ENCODE results near the gene DYNLT3.

DYNLT3 gene, protein sequence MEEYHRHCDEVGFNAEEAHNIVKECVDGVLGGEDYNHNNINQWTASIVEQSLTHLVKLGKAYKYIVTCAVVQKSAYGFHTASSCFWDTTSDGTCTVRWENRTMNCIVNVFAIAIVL

DNA sequence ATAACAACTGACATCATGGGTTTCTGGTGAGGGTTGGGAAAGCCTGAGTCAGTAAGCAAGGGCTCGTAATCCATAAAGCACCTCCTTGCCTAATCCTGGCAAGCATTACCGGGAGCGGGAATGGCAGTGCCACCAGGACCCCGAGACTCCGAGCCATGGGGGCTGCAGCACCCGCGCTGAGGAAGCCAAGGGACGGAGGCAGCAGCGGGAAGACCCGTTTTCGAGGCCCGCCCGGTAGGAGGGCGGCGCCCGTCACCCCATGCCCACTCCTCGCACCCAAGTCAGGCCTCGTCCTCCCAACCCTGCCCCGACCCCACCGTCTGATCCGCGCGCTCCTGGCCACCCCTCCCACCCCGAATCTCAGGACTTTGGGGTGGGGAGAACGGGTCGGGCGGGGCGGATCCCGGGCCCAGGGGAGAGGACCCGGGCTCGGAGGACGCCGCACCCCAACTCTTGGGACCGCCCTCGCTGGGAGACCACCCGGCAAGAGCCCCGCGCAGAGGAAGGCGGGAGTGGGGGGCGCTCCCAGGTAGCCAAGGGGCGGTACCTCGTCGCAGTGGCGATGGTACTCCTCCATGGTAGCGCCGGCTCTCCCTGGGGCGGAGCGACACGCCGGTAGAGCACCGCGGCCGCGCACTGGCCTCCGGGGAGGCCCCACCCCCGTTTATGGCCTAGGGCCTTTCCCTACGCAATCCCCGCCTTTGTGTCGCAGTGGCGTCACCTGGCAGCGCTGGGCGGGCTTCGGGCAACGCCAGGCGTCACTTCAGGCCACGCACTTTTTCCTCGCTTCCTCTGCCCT, at the start of gene DYNLT3:
TSS of gene DYNLT3 (minus strand) at position 638 of the 799 bp plus-strand sequence. CDS start at position 577, 61 bp downstream.
- DNase-seq (ENCODE audit: low read depth, low spot score), result no peak
- H3K4me3 ChIP-seq (ENCODE audit: low read depth, low read length), result peak within 1 kb of the TSS; percentile 65
- POLR2A ChIA-PET, result no interaction called here
- CTCF ChIA-PET, result interaction anchor here (0.8 kb wide), 1 partner anchor 20 kb away, joined by 3 read pairs; no protein-coding TSS in a partner anchor
- TF ChIP-seq, protein P1, sequence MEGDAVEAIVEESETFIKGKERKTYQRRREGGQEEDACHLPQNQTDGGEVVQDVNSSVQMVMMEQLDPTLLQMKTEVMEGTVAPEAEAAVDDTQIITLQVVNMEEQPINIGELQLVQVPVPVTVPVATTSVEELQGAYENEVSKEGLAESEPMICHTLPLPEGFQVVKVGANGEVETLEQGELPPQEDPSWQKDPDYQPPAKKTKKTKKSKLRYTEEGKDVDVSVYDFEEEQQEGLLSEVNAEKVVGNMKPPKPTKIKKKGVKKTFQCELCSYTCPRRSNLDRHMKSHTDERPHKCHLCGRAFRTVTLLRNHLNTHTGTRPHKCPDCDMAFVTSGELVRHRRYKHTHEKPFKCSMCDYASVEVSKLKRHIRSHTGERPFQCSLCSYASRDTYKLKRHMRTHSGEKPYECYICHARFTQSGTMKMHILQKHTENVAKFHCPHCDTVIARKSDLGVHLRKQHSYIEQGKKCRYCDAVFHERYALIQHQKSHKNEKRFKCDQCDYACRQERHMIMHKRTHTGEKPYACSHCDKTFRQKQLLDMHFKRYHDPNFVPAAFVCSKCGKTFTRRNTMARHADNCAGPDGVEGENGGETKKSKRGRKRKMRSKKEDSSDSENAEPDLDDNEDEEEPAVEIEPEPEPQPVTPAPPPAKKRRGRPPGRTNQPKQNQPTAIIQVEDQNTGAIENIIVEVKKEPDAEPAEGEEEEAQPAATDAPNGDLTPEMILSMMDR (IDR thresholded peaks at IDR 0.05; ENCODE audit: insufficient read depth, low read length, missing control alignments), result no peak

DNA sequence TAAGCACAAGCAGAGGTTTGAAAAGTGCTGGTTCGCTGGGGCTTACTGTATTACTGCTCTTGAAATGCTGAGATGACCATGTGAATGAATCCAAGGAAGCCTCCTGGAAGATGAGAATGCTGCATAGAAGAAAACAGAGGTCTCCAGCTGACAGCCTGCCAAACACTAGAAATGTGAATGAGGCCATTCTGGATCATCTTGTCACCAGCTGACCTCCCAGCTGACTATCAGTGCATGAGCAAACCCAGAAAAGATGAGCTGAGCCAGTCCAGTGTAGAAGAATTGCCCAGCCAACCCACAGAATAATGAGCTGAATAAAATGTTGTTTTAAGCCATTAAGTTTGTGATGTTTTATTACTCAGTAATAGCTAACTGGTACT, 49.1 kb upstream of the DYNLT3 start:
- ChIA-PET CTCF (interaction anchor here (1.3 kb wide), 1 partner anchor 13 kb away, joined by 4 read pairs; no protein-coding TSS in a partner anchor), POLR2A (no interaction called here)
- H3K4me3 ChIP-seq (ENCODE audit: low read depth, low read length), result no peak overlapping the region
- DNase-seq (ENCODE audit: low read depth, low spot score), result no peak
- TF ChIP-seq, protein P1 (IDR thresholded peaks at IDR 0.05; ENCODE audit: insufficient read depth, low read length, missing control alignments), result no peak

DNA sequence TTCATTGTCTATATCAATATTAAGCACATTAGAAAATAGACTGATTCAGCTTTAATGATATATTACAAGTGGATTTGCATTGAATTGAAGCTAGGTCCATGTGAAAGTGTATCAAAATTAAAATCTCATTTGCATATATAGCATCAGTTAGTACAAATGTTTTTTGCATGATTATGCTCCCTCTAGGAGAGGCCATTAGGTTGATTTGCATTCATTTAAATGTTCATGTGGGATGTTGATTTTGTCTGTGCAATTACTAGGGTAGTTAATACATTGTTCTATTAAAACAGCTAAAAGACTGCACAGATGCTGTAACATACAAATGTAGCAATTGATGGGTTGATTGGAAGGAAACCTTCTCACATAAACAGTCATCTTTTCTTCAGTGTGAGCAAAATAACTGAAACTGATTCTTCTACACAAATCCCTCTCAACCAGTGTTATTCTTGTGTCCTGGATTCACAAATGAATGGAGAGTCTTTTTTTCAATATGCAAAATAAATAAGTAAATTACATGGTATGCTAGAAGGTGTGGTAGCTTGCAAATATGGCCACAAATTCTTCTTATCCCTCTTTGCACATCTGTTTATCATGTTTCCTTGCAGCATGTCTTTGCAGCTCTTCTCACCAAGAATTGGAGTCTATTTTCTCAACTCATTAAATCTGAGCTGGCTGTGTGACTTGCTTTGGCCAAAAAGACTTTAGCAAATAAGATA, 48.6 kb upstream of the DYNLT3 start:
- POLR2A ChIA-PET, result no interaction called here
- DNase-seq (ENCODE audit: low read depth, low spot score), result no peak

DNA sequence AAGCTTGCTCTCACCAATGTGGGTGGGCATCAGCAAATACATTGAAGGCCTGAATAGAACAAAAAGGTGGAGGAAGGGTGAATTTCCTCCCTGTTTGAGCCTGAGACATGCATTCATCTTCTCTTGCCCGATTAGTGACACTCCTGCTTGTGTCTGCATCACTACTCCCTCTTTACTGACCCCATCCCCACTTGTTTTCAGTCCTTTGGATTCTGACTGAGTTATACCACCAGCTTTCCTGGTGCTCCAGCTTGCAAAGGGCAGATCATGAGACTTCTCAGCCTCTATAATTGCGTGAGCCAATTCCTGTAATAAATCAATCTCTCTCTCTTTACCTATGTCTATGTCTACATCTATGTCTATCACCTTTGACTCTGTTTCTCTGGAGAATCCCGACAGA, 47.4 kb upstream of the DYNLT3 start:
- POLR2A ChIA-PET, result no interaction called here
- CTCF ChIA-PET, result no interaction called here
- no peak for DNase-seq (ENCODE audit: low read depth, low spot score)
- TF ChIP-seq, protein P1 (IDR thresholded peaks at IDR 0.05; ENCODE audit: insufficient read depth, low read length, missing control alignments), result no peak
- no peak overlapping the region for H3K4me3 ChIP-seq (ENCODE audit: low read depth, low read length)

More for the DNA sequence above, 48.6 kb upstream of the DYNLT3 start:
- no peak overlapping the region for H3K4me3 ChIP-seq (ENCODE audit: low read depth, low read length)
- CTCF ChIA-PET, result interaction anchor here (1.3 kb wide), 1 partner anchor 14 kb away, joined by 4 read pairs; no protein-coding TSS in a partner anchor
- TF ChIP-seq, protein P1 (IDR thresholded peaks at IDR 0.05; ENCODE audit: insufficient read depth, low read length, missing control alignments), result no peak

DNA sequence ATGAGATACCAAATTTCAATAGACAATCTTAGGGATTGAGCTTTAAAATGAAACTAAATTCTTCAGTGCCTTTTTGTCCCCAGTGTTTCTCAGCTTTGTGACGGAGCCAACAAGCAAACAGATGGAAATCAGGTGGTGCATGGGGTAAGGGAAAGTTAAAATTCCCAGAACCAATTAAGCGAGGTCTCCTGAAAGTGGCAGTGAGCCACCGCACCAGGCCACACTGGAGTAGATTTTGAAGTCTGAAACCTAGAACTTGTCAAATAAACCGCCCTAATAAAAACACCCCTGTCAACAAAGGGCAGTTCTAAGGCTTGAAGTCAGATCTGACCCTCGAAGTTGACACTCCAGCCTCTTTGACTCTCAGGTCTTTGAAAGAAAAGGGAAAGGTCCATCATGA, 40.6 kb upstream of the DYNLT3 start:
- no peak overlapping the region for H3K4me3 ChIP-seq (ENCODE audit: low read depth, low read length)
- TF ChIP-seq, protein P1 (IDR thresholded peaks at IDR 0.05; ENCODE audit: insufficient read depth, low read length, missing control alignments), result no peak
- POLR2A ChIA-PET, result no interaction called here
- no peak for DNase-seq (ENCODE audit: low read depth, low spot score)
- CTCF ChIA-PET, result no interaction called here

DNA sequence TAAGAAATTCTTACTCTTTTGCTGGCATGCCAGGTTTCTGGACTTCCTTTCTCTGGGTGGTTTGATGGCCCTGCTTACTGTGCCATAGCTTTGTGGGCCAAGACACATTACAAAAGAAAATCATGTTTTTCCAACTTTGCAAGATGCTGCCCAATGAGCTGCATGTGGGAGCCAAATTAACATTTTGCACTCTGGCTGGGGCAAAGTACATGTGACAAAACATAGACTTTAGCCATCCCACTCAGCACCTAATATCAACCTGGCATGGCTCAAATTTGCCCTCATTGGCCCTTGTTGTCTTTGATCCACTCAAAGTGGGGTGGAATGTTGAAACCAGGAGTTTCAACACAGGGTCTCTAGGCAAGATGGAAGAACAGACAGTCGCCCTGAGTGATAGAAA, 40.0 kb upstream of the DYNLT3 start:
- TF ChIP-seq, protein P1 (IDR thresholded peaks at IDR 0.05; ENCODE audit: insufficient read depth, low read length, missing control alignments), result no peak
- CTCF ChIA-PET, result no interaction called here
- DNase-seq (ENCODE audit: low read depth, low spot score), result no peak
- POLR2A ChIA-PET, result no interaction called here
- H3K4me3 ChIP-seq (ENCODE audit: low read depth, low read length), result no peak overlapping the region

Data from AG04449 (cell line).